GM12878 (cell line): ENCODE measurements around the gene MIEN1. TPM values are rescaled to one million over a fixed set of nuclear protein-coding genes. Genes with fewer than 3 reads are reported as not detected.

Experiments
- ATAC-seq: fragments of 200-7000 bp; cut with Tn5 transposase; 3 replicates; pipeline ENCODE4 v1.9.1; 2020; ENCODE audit warnings: mild to moderate bottlenecking, moderate library complexity
- BruUV-seq: library from RNA; stranded (reverse); fragments of 400-500 nt; replicated peaks from 2 replicates; lab custom pipeline; 2021; lab: Mats Ljungman, UMichigan
- CTCF ChIA-PET: fragments of 300-600 bp; sonication (Branson Sonifier 250); formaldehyde crosslinking; extraction: SDS; loops from one replicate; lab custom pipeline; 2021; ENCODE audit warnings: inconsistent platforms; lab: Yijun Ruan, JAX
- POLR2A ChIA-PET: fragments of 350-600 bp; formaldehyde crosslinking; extraction: SDS; loops from one replicate; lab custom pipeline; 2021; ENCODE audit warnings: inconsistent platforms; lab: Charles Lee
- RAD21 ChIA-PET: fragments of 300-600 bp; sonication (Branson Sonifier 250); formaldehyde crosslinking; loops from one replicate; lab custom pipeline; 2023; ENCODE audit warnings: antibody characterized with exemption; ENCODE audit not compliant: unreplicated experiment; lab: Charles Lee
- SMC1A ChIA-PET: fragments of 300-600 bp; sonication (Branson Sonifier 250); formaldehyde crosslinking; loops from one replicate; lab custom pipeline; 2023; ENCODE audit not compliant: unreplicated experiment, uncharacterized antibody; lab: Charles Lee
- DNase-seq: peaks from one replicate; pipeline ENCODE4 v3.0.0-alpha.2; 2011; ENCODE audit warnings: low read depth, low spot score
- FAIRE-seq: peaks from 3 replicates; lab custom pipeline; 2011; peaks lifted over from hg19 to GRCh38; lab: Jason Lieb, UNC
- H2AFZ ChIP-seq: 2 replicates; pipeline ENCODE4 v1.6.0; 2011; ENCODE audit warnings: low read depth, low read length, control low read depth; ENCODE audit not compliant: control insufficient read depth
- H3K27ac ChIP-seq: 2 replicates; pipeline ENCODE4 v1.5.1; 2011; ENCODE audit warnings: control low read depth; ENCODE audit not compliant: control insufficient read depth, insufficient read depth
- H3K27me3 ChIP-seq, 2 experiments: replicated peaks in 1 of 2; 2 replicates each; pipeline versions ENCODE4 v1.6.0 to v1.6.1; 2011; ENCODE audit warnings: low read length in 1 of 2; ENCODE audit not compliant: control insufficient read depth in 2 of 2, insufficient read depth in 2 of 2
- H3K36me3 ChIP-seq, 2 experiments: 2 replicates each; pipeline ENCODE4 v1.5.1; 2011; ENCODE audit warnings: low read length in 1 of 2; ENCODE audit not compliant: control insufficient read depth in 2 of 2, insufficient read depth in 2 of 2
- H3K4me1 ChIP-seq: 2 replicates; pipeline ENCODE4 v1.6.1; 2011; ENCODE audit warnings: mild to moderate bottlenecking, low read length, moderate library complexity, mixed read lengths; ENCODE audit not compliant: control insufficient read depth, insufficient read depth
- H3K4me2 ChIP-seq: 2 replicates; pipeline ENCODE4 v1.6.0; 2011; ENCODE audit warnings: control low read depth; ENCODE audit not compliant: control insufficient read depth, insufficient read depth
- H3K4me3 ChIP-seq: fragments of 200-600 bp; sonication (generic); 2 replicates; pipeline ENCODE4 v1.5.1; 2016
- H3K79me2 ChIP-seq: 2 replicates; pipeline ENCODE4 v1.6.0; 2011; ENCODE audit warnings: low read length; ENCODE audit not compliant: control insufficient read depth, insufficient read depth
- H3K9ac ChIP-seq: 2 replicates; pipeline ENCODE4 v1.8.0; 2011; ENCODE audit warnings: low read length, control low read depth, mixed read lengths; ENCODE audit not compliant: control insufficient read depth, insufficient read depth
- H3K9me3 ChIP-seq: replicated peaks from 3 replicates; pipeline ENCODE4 v1.5.1; 2011; ENCODE audit warnings: mild to moderate bottlenecking, low read length; ENCODE audit not compliant: control insufficient read depth, insufficient read depth
- H4K20me1 ChIP-seq: 2 replicates; pipeline ENCODE4 v1.6.0; 2011; ENCODE audit not compliant: control insufficient read depth, insufficient read depth
- BMI1 ChIP-seq: fragments of 450-650 bp; IDR thresholded peaks from 2 replicates; pipeline ENCODE4 v1.6.1; 2016; ENCODE audit warnings: mild to moderate bottlenecking, moderate library complexity, borderline replicate concordance
- CREB1 ChIP-seq: IDR thresholded peaks from 2 replicates; pipeline ENCODE4 v1.6.1; 2012; ENCODE audit warnings: low read depth, mild to moderate bottlenecking, inconsistent platforms
- EGR1 ChIP-seq, 2 experiments: IDR thresholded peaks; 1 replicate in 1 of 2; 2 replicates in 1 of 2; pipeline ENCODE4 v1.6.1; 2011 to 2012; ENCODE audit warnings: low read depth in 2 of 2, low read length in 2 of 2, borderline replicate concordance in 1 of 2, mild to moderate bottlenecking in 1 of 2, moderate library complexity in 1 of 2
- EP300 ChIP-seq, 2 experiments: fragments of 150-350 bp in 1 of 2; IDR thresholded peaks; 2 replicates each; pipeline ENCODE4 v1.6.1; 2011 to 2012; ENCODE audit warnings: low read depth in 2 of 2, low read length in 2 of 2, borderline replicate concordance in 1 of 2, improper control_type of control experiment in 1 of 2, inconsistent platforms in 1 of 2; ENCODE audit not compliant: control insufficient read depth in 1 of 2
- EZH2 ChIP-seq: IDR thresholded peaks from 2 replicates; pipeline ENCODE4 v1.6.1; 2012; ENCODE audit warnings: low read depth, mild to moderate bottlenecking, control low read depth, inconsistent platforms, low read length, borderline replicate concordance; ENCODE audit not compliant: control insufficient read depth
- FOXK2 ChIP-seq: fragments of 450-650 bp; IDR thresholded peaks from 2 replicates; pipeline ENCODE4 v1.6.1; 2017; ENCODE audit warnings: mild to moderate bottlenecking, moderate library complexity
- HDGF ChIP-seq: fragments of 450-650 bp; IDR thresholded peaks from 2 replicates; pipeline ENCODE4 v1.6.1; 2016; ENCODE audit warnings: antibody characterized with exemption
- NR2C2 ChIP-seq: IDR thresholded peaks from 2 replicates; pipeline ENCODE4 v1.6.1; 2011; ENCODE audit warnings: borderline replicate concordance, low read depth; ENCODE audit not compliant: control insufficient read depth, insufficient read length
- POLR2AphosphoS2 ChIP-seq: IDR thresholded peaks from 2 replicates; pipeline ENCODE4 v1.6.1; 2011; ENCODE audit warnings: low read depth, mild to moderate bottlenecking, low read length, improper control_type of control experiment, moderate library complexity
- RCOR1 ChIP-seq: conservative IDR thresholded peaks from 2 replicates; pipeline ENCODE4 v1.6.1; 2012; ENCODE audit warnings: low read depth, low read length, improper control_type of control experiment
- SMARCA5 ChIP-seq: fragments of 450-650 bp; IDR thresholded peaks from 2 replicates; pipeline ENCODE4 v1.6.1; 2017; ENCODE audit warnings: mild to moderate bottlenecking
- SMC3 ChIP-seq: IDR thresholded peaks from 2 replicates; pipeline ENCODE4 v1.6.1; 2011; ENCODE audit warnings: low read length, improper control_type of control experiment, borderline replicate concordance
- SRF ChIP-seq, 2 experiments: IDR thresholded peaks; 2 replicates each; pipeline ENCODE4 v1.6.1; 2011; ENCODE audit warnings: low read depth in 2 of 2, low read length in 2 of 2, mild to moderate bottlenecking in 1 of 2, moderate library complexity in 1 of 2
- ZSCAN29 ChIP-seq: fragments of 450-650 bp; IDR thresholded peaks from 2 replicates; pipeline ENCODE4 v1.6.1; 2017; ENCODE audit warnings: mild to moderate bottlenecking, moderate library complexity
- ZZZ3 ChIP-seq: IDR thresholded peaks from 2 replicates; pipeline ENCODE4 v1.6.1; 2011; ENCODE audit warnings: low read depth; ENCODE audit not compliant: control insufficient read depth, insufficient read length
- WGBS: methylation state at CpG from one replicate; pipeline ENCODE4 v1.1.6; 2016; ENCODE audit warnings: low lambda C conversion rate; ENCODE audit not compliant: insufficient replicate concordance, insufficient coverage; ENCODE audit errors: missing lambda C conversion rate; 5-methylcytosine and 5-hydroxymethylcytosine counted together
- in situ Hi-C: fragments of 300-500 bp; cut with MboI; formaldehyde crosslinking; loops from 9 replicates; pipeline ENCODE4 v1.14.3; 2018; ENCODE audit warnings: mixed read lengths
- intact Hi-C: fragments of 100-400 bp; cut with micrococcal nuclease; formaldehyde crosslinking; loops from one replicate; pipeline ENCODE4 v1.14.2; 2022; ENCODE audit not compliant: unreplicated experiment
- polyA plus RNA-seq, 11 experiments: library from polyadenylated mRNA; depleted of rRNA in 4 of 11; unstranded in 6 of 11; stranded (reverse) in 5 of 11; fragments of >200 nt; fragmentation: Nextera tagmentation in 4 of 11; fragmentation: Illumina TruSeq in 1 of 11; extraction: Ambion mirVana in 4 of 11; extraction: Trizol in 1 of 11; gene quantifications; 1 replicate in 1 of 11; 2 replicates in 10 of 11; pipeline versions ENCODE4 v1.2.1 to v1.2.3, GENCODE V29; 2011 to 2016; ENCODE audit warnings: inconsistent platforms in 2 of 11, missing spikeins in 2 of 11, low read depth in 1 of 11
- total RNA-seq, 4 experiments: library from RNA; depleted of rRNA in 3 of 4; stranded (reverse); fragments of >200 nt in 3 of 4; fragmentation: Illumina TruSeq in 1 of 4; extraction: Trizol in 1 of 4; gene quantifications; 2 replicates each; pipeline versions ENCODE4 v1.2.1 to v1.2.3, GENCODE V29; 2013 to 2021
- TF ChIP-seq, protein P1 (sequence below): fragments of 450-650 bp; IDR thresholded peaks from 2 replicates; pipeline ENCODE4 v1.6.1; 2016; ENCODE audit warnings: mild to moderate bottlenecking
- TF ChIP-seq, protein P2 (sequence below): IDR thresholded peaks from 2 replicates; pipeline ENCODE4 v1.6.1; 2012; ENCODE audit warnings: low read depth, low read length, improper control_type of control experiment
- TF ChIP-seq, protein P3 (sequence below), 3 experiments: IDR thresholded peaks in 2 of 3; conservative IDR thresholded peaks in 1 of 3; 2 replicates each; pipeline ENCODE4 v1.5.1; 2011; ENCODE audit warnings: low read depth in 3 of 3, low read length in 3 of 3, mild to moderate bottlenecking in 3 of 3, control low read depth in 2 of 3, moderate library complexity in 2 of 3, inconsistent platforms in 1 of 3, mixed read lengths in 1 of 3; ENCODE audit not compliant: control insufficient read depth in 2 of 3, insufficient read depth in 1 of 3; ENCODE audit errors: extremely low read depth in 1 of 3

Gene MIEN1
- total and polyA plus RNA-seq, 10 of the 15 experiments (the other 5 are each of a cell fraction or from before 2014, with no cell fraction given) = 24.9 to 89.1 (median 47.7) TPM

DNA sequence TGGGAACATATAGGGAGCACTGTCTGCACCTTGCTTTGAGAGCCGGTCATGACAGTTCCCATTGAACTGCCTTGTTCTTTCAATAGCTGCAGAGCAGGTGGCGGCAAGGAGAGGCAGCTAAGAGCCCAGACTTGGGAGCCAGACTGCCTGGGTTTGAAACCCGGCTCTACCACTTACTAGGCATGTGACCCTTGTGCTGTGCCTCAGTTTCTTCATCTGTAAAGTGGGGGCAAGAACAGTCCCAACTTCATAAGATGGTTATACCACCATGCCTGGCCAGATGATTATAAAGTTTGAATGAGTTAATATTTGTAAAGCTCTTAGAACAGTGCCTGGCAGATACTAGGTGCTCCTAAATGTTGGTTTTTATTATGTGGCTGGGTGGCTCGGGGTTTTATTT, 16.1 kb downstream of the MIEN1 start (continued):
- TF ChIP-seq, protein P1, sequence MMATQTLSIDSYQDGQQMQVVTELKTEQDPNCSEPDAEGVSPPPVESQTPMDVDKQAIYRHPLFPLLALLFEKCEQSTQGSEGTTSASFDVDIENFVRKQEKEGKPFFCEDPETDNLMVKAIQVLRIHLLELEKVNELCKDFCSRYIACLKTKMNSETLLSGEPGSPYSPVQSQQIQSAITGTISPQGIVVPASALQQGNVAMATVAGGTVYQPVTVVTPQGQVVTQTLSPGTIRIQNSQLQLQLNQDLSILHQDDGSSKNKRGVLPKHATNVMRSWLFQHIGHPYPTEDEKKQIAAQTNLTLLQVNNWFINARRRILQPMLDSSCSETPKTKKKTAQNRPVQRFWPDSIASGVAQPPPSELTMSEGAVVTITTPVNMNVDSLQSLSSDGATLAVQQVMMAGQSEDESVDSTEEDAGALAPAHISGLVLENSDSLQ = no peak
- TF ChIP-seq SRF (IDR thresholded peaks at IDR 0.05; ENCODE audit: low read depth in 2 of 2, low read length in 2 of 2) = no peak
- TF ChIP-seq, protein P2, sequence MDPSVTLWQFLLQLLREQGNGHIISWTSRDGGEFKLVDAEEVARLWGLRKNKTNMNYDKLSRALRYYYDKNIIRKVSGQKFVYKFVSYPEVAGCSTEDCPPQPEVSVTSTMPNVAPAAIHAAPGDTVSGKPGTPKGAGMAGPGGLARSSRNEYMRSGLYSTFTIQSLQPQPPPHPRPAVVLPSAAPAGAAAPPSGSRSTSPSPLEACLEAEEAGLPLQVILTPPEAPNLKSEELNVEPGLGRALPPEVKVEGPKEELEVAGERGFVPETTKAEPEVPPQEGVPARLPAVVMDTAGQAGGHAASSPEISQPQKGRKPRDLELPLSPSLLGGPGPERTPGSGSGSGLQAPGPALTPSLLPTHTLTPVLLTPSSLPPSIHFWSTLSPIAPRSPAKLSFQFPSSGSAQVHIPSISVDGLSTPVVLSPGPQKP = no peak
- TF ChIP-seq, all 136 proteins: peak for 0

DNA sequence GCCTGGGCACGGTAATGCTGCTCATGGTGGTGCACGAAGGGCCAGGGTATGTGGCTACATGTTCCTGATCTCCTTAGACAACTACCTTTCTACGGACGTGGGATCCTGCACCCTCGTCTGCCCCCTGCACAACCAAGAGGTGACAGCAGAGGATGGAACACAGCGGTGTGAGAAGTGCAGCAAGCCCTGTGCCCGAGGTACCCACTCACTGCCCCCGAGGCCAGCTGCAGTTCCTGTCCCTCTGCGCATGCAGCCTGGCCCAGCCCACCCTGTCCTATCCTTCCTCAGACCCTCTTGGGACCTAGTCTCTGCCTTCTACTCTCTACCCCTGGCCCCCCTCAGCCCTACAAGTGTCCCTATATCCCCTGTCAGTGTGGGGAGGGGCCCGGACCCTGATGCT, 18.5 kb downstream of the MIEN1 start:
- ChIA-PET CTCF (no interaction called here), SMC1A (no interaction called here), POLR2A (no interaction called here)
- no peak overlapping the region for H2AFZ ChIP-seq
- no peak for ATAC-seq
- in situ Hi-C loops = no loop called here
- H3K4me2 ChIP-seq = no peak overlapping the region
- H3K4me1 ChIP-seq = no peaks in the 10 kb centered on the region
- no peak overlapping the region for H3K27ac ChIP-seq
- H3K4me3 ChIP-seq = no peak overlapping the region
- peaks cover 0 to 1% of the 10 kb centered on the region in 2 experiments; a peak in 1 of 4 replicates for H3K27me3 ChIP-seq
- TF ChIP-seq SMARCA5 (no peak), CREB1 (no peak), POLR2AphosphoS2 (no peak), EGR1 (IDR thresholded peaks at IDR 0.05; ENCODE audit: borderline replicate concordance in 1 of 2, low read depth in 2 of 2, low read length in 2 of 2) (no peak), ZSCAN29 (no peak), HDGF (no peak), RCOR1 (no peak), SMC3 (no peak), ZZZ3 (no peak), BMI1 (no peak), NR2C2 (no peak), EP300 (IDR thresholded peaks at IDR 0.05; ENCODE audit: borderline replicate concordance in 1 of 2, control insufficient read depth in 1 of 2, low read depth in 2 of 2, low read length in 2 of 2) (no peak), FOXK2 (no peak), EZH2 (no peak)
- TF ChIP-seq, protein P3, sequence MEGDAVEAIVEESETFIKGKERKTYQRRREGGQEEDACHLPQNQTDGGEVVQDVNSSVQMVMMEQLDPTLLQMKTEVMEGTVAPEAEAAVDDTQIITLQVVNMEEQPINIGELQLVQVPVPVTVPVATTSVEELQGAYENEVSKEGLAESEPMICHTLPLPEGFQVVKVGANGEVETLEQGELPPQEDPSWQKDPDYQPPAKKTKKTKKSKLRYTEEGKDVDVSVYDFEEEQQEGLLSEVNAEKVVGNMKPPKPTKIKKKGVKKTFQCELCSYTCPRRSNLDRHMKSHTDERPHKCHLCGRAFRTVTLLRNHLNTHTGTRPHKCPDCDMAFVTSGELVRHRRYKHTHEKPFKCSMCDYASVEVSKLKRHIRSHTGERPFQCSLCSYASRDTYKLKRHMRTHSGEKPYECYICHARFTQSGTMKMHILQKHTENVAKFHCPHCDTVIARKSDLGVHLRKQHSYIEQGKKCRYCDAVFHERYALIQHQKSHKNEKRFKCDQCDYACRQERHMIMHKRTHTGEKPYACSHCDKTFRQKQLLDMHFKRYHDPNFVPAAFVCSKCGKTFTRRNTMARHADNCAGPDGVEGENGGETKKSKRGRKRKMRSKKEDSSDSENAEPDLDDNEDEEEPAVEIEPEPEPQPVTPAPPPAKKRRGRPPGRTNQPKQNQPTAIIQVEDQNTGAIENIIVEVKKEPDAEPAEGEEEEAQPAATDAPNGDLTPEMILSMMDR (IDR thresholded peaks at IDR 0.05 in 2 of 3, conservative IDR thresholded peaks at IDR 0.05 in 1 of 3; ENCODE audit: control insufficient read depth in 2 of 3, extremely low read depth in 1 of 3, insufficient read depth in 1 of 3, low read depth in 3 of 3, low read length in 3 of 3) = no peak
- TF ChIP-seq, all 136 proteins: peak for 0
- DNase-seq (no peak), FAIRE-seq (no peak)
- H3K9me3 ChIP-seq = no peaks in the 10 kb centered on the region
- intact Hi-C loops = no loop called here
- H3K36me3 ChIP-seq = no peaks in the 10 kb centered on the region
- RAD21 ChIA-PET = interaction anchor here (0.7 kb wide), 1 partner anchor 611 kb away, joined by 3 read pairs; no protein-coding TSS in a partner anchor
- BruUV-seq = no TSS peak
- no peaks in the 10 kb centered on the region for H4K20me1 ChIP-seq
- H3K79me2 ChIP-seq = no peaks in the 10 kb centered on the region
- 58% methylated on average over 10 of the region's 10 CpGs for WGBS
- no peak overlapping the region for H3K9ac ChIP-seq
